Measurements from ENCODE around the gene LEFTY2.

- TF ChIP-seq CTCF (IDR thresholded peaks at IDR 0.05) = no peak
- TF ChIP-seq POLR2AphosphoS5 (IDR thresholded peaks at IDR 0.05) = peak; percentile 52 to 83 (median 80)
Measured at GRCh38 chr1:225896937-225897549, 44.0 kb downstream of the LEFTY2 start.
